ENCODE data around the gene KRTAP10-5. TPM values are rescaled to one million over a fixed set of nuclear protein-coding genes. Genes with fewer than 3 reads are reported as not detected.
"Not testable (repeated sequence)": the region's sequence is repeated elsewhere in the genome, so short reads cannot be mapped to it uniquely, and the experiment has no call there.

KRTAP10-5 gene
- total RNA-seq, 1 experiment from 2014 or later: not detected

DNA sequence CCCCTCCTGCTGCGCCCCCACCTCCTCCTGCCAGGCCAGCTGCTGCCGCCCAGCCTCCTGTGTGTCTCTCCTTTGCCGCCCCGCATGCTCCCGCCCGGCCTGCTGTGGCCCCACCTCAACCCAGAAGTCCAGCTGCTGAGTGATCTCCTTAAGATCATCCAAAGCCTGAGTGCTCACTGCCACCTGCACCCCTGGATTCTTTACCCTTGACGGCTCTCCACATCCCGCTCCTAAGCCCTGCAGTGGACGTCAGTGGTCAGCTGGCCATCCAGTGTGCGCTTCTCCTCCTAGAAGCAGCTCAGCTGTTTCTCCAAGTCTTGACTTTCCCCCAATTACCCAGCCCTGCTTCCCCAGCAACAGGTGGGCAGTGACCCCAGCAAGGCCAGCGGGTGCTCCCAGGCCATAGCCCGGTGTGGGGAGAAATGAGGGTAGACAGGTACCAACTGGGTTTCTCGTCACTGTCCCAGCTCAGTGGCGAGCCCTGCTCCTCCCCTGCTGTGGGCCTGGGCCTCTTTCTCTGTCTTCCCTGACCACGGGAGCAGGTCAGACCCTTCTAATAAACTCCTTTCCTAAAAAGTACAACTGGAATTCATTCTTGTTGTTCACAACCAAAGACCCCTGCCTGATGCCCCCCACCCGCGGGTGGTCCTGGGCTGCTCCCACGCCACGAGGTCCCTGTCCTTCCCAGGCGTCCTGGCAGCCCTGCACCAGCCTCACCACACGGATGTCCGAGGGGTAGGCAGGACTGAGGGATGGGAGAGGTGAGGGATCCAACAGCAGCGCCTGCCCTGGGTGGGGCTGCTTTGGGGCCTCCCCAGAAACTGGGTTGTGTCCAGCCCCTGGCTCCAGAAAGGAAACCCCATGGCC lies 21.4 kb upstream of the KRTAP10-5 start:
- TF ChIP-seq, protein P1, sequence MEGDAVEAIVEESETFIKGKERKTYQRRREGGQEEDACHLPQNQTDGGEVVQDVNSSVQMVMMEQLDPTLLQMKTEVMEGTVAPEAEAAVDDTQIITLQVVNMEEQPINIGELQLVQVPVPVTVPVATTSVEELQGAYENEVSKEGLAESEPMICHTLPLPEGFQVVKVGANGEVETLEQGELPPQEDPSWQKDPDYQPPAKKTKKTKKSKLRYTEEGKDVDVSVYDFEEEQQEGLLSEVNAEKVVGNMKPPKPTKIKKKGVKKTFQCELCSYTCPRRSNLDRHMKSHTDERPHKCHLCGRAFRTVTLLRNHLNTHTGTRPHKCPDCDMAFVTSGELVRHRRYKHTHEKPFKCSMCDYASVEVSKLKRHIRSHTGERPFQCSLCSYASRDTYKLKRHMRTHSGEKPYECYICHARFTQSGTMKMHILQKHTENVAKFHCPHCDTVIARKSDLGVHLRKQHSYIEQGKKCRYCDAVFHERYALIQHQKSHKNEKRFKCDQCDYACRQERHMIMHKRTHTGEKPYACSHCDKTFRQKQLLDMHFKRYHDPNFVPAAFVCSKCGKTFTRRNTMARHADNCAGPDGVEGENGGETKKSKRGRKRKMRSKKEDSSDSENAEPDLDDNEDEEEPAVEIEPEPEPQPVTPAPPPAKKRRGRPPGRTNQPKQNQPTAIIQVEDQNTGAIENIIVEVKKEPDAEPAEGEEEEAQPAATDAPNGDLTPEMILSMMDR (IDR thresholded peaks at IDR 0.05): no peak
- TF ChIP-seq TCF7L2 (IDR thresholded peaks at IDR 0.05; ENCODE audit: low read depth, low read length) (no peak), SIN3A (IDR thresholded peaks at IDR 0.05; ENCODE audit: borderline replicate concordance, insufficient read depth, low read depth, low read length) (no peak), POLR2AphosphoS5 (IDR thresholded peaks at IDR 0.05; ENCODE audit: low read depth, low read length) (no peak)
- TF ChIP-seq, protein P2, sequence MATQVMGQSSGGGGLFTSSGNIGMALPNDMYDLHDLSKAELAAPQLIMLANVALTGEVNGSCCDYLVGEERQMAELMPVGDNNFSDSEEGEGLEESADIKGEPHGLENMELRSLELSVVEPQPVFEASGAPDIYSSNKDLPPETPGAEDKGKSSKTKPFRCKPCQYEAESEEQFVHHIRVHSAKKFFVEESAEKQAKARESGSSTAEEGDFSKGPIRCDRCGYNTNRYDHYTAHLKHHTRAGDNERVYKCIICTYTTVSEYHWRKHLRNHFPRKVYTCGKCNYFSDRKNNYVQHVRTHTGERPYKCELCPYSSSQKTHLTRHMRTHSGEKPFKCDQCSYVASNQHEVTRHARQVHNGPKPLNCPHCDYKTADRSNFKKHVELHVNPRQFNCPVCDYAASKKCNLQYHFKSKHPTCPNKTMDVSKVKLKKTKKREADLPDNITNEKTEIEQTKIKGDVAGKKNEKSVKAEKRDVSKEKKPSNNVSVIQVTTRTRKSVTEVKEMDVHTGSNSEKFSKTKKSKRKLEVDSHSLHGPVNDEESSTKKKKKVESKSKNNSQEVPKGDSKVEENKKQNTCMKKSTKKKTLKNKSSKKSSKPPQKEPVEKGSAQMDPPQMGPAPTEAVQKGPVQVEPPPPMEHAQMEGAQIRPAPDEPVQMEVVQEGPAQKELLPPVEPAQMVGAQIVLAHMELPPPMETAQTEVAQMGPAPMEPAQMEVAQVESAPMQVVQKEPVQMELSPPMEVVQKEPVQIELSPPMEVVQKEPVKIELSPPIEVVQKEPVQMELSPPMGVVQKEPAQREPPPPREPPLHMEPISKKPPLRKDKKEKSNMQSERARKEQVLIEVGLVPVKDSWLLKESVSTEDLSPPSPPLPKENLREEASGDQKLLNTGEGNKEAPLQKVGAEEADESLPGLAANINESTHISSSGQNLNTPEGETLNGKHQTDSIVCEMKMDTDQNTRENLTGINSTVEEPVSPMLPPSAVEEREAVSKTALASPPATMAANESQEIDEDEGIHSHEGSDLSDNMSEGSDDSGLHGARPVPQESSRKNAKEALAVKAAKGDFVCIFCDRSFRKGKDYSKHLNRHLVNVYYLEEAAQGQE (IDR thresholded peaks at IDR 0.05; ENCODE audit: insufficient read depth in 1 of 2, low read depth in 2 of 2, low read length in 1 of 2): no peak
- ChIA-PET POLR2A (no interaction called here), CTCF (interaction anchor here (0.6 kb wide), 1 partner anchor 117 kb away, joined by 4 read pairs; no protein-coding TSS in a partner anchor)
- H3K9me3 ChIP-seq (ENCODE audit: control insufficient read depth, insufficient read depth, low read depth, low read length): no peaks in the 10 kb centered on the region
- ATAC-seq (no peak; the same call in 1 of the 2 replicates), DNase-seq (ENCODE audit: low read depth, low spot score) (no peak)
- in situ Hi-C loops (cut with HindIII; ENCODE audit: low pct_unique_long_range_greater_than_20kb, low sequenced_read_pairs): no loop called here
- no peak overlapping the region for H3K4me3 ChIP-seq (ENCODE audit: low read depth in 2 of 2, low read length in 2 of 2)
- no peaks in the 10 kb centered on the region for H3K27me3 ChIP-seq (ENCODE audit: control insufficient read depth, insufficient read depth, low read length)
- intact Hi-C loops (cut with micrococcal nuclease; ENCODE audit: unreplicated experiment): no loop called here
- no TSS peak for BruUV-seq (replicated peaks)
- no peaks in the 10 kb centered on the region; the same call in none of the 2 replicates for H3K4me1 ChIP-seq (ENCODE audit: control insufficient read depth, insufficient read depth, low read length)
- no peaks in the 10 kb centered on the region for H3K36me3 ChIP-seq (ENCODE audit: control insufficient read depth, insufficient read depth, low read length)
- H3K27ac ChIP-seq (ENCODE audit: low read length): no peak overlapping the region

DNA sequence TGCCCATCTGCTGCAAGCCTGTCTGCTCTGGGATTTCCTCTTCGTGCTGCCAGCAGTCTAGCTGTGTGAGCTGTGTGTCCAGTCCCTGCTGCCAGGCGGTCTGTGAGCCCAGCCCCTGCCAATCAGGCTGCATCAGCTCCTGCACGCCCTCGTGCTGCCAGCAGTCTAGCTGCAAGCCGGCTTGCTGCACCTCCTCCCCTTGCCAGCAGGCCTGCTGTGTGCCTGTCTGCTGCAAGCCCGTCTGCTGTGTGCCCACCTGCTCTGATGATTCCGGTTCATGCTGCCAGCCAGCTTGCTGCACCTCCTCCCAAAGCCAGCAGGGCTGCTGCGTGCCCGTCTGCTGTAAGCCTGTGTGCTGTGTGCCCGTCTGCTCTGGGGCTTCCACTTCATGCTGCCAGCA lies 20.7 kb upstream of the KRTAP10-5 start:
- H3K4me1 ChIP-seq (ENCODE audit: control insufficient read depth, insufficient read depth, low read length); in situ Hi-C loops (cut with HindIII; ENCODE audit: low pct_unique_long_range_greater_than_20kb, low sequenced_read_pairs); H3K27ac ChIP-seq (ENCODE audit: low read length); DNase-seq (ENCODE audit: low read depth, low spot score); H3K4me3 ChIP-seq (ENCODE audit: low read depth in 2 of 2, low read length in 2 of 2); POLR2A ChIA-PET; intact Hi-C loops (cut with micrococcal nuclease; ENCODE audit: unreplicated experiment); H3K36me3 ChIP-seq (ENCODE audit: control insufficient read depth, insufficient read depth, low read length); BruUV-seq (replicated peaks); H3K27me3 ChIP-seq (ENCODE audit: control insufficient read depth, insufficient read depth, low read length); H3K9me3 ChIP-seq (ENCODE audit: control insufficient read depth, insufficient read depth, low read depth, low read length): not testable (repeated sequence)
- TF ChIP-seq, protein P1 (IDR thresholded peaks at IDR 0.05): 0 out of 2 replicates have a peak, but pooled peaks have one; percentile 21
- CTCF ChIA-PET: interaction anchor here (0.6 kb wide), 2 partner anchors 90 to 117 kb away, joined by 3 to 4 read pairs; no protein-coding TSS in a partner anchor
- peak; percentile 52 for ATAC-seq

DNA sequence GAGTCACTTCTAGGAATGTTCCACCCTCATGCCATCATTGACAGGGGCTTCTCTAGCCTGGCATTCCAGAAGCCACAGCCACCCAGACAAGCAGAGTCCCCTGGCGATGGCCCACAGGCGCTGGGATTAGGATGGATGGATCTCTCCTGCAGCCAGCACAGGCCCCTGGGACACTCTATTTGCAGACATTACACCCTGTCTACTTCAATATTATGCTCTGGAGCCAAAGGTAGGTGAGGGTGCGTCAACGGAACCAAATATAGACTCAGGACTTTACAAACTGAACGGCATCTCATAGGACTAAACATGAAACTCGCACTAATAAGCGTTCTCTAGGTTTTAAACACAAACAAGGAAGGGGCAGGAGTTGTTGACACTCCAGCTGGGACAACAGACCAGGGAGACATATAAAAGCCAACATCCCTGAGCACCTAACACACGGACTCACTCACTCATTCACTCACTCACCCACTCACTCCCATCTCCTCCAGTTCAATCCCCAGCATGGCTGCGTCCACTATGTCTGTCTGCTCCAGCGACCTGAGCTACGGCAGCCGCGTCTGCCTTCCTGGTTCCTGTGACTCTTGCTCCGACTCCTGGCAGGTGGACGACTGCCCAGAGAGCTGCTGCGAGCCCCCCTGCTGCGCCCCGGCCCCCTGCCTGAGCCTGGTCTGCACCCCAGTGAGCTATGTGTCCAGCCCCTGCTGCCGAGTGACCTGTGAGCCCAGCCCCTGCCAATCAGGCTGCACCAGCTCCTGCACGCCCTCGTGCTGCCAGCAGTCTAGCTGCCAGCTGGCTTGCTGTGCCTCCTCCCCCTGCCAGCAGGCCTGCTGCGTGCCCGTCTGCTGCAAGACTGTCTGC lies 19.9 kb upstream of the KRTAP10-5 start, which contains the start of gene KRTAP10-7:
Gene KRTAP10-7 (plus strand): TSS at position 480 of the 861 bp plus-strand sequence. CDS start 25 bp downstream, at position 505.
- DNase-seq (ENCODE audit: low read depth, low spot score); H3K27me3 ChIP-seq (ENCODE audit: control insufficient read depth, insufficient read depth, low read length); H3K9me3 ChIP-seq (ENCODE audit: control insufficient read depth, insufficient read depth, low read depth, low read length); BruUV-seq (replicated peaks); H3K4me1 ChIP-seq (ENCODE audit: control insufficient read depth, insufficient read depth, low read length); intact Hi-C loops (cut with micrococcal nuclease; ENCODE audit: unreplicated experiment); H3K4me3 ChIP-seq (ENCODE audit: low read depth in 2 of 2, low read length in 2 of 2); H3K36me3 ChIP-seq (ENCODE audit: control insufficient read depth, insufficient read depth, low read length); H3K27ac ChIP-seq (ENCODE audit: low read length); in situ Hi-C loops (cut with HindIII; ENCODE audit: low pct_unique_long_range_greater_than_20kb, low sequenced_read_pairs); POLR2A ChIA-PET: not testable (repeated sequence)
- peak; percentile 31 for ATAC-seq
- CTCF ChIA-PET: interaction anchor here (0.6 kb wide), 1 partner anchor 91 kb away, joined by 3 read pairs; no protein-coding TSS in a partner anchor
